Dermis blood vessel endothelial cell (primary cell): Measurements from ENCODE around the gene CREBBP. TPM values are rescaled to one million over a fixed set of nuclear protein-coding genes. Genes with fewer than 3 reads are reported as not detected.

Experiments
- DNase-seq: peaks from one replicate; pipeline ENCODE4 v3.0.0; 2010
- total RNA-seq: library from RNA; depleted of rRNA; stranded (reverse); fragments of >200 nt; gene quantifications from 2 replicates; pipeline ENCODE4 v1.2.3, GENCODE V29; 2014

Gene CREBBP
- total RNA-seq, 1 donor from 2014 or later = 19.2 TPM

GRCh38 chr16:3823427-3823826 is 57.1 kb downstream of the CREBBP start:
- no peak for DNase-seq

GRCh38 chr16:3822366-3823045 is 58.0 kb downstream of the CREBBP start:
- DNase-seq = peak; percentile 43

- no peak for DNase-seq
These were observed 59.3 kb downstream of the CREBBP start for GRCh38 chr16:3821184-3821583.

- DNase-seq = peak; percentile 97
These were observed 60.5 kb downstream of the CREBBP start for GRCh38 chr16:3819746-3820724.

GRCh38 chr16:3819175-3819527 is 61.4 kb downstream of the CREBBP start:
- no peak for DNase-seq

GRCh38 chr16:3816326-3816725 is 64.2 kb downstream of the CREBBP start:
- no peak for DNase-seq

GRCh38 chr16:3814755-3815154 is 65.8 kb downstream of the CREBBP start:
- no peak for DNase-seq

- no peak for DNase-seq
These were observed 67.9 kb downstream of the CREBBP start for GRCh38 chr16:3812469-3813172.

- DNase-seq = no peak
These were observed 69.7 kb downstream of the CREBBP start for GRCh38 chr16:3810818-3811217.

- DNase-seq = no peak
These were observed 70.3 kb downstream of the CREBBP start for GRCh38 chr16:3810198-3810664.

- no peak for DNase-seq
These were observed 72.0 kb downstream of the CREBBP start for GRCh38 chr16:3808308-3809063.

GRCh38 chr16:3807425-3808123 is 72.9 kb downstream of the CREBBP start:
- DNase-seq = no peak

GRCh38 chr16:3804426-3805016 is 76.0 kb downstream of the CREBBP start:
- DNase-seq = peak; percentile 43

- DNase-seq = no peak
These were observed 79.8 kb downstream of the CREBBP start for GRCh38 chr16:3800477-3801270.

- no peak for DNase-seq
These were observed 80.5 kb downstream of the CREBBP start for GRCh38 chr16:3800019-3800418.

GRCh38 chr16:3799354-3799753 is 81.2 kb downstream of the CREBBP start:
- no peak for DNase-seq

- DNase-seq = no peak
These were observed 81.7 kb downstream of the CREBBP start for GRCh38 chr16:3798838-3799237.

GRCh38 chr16:3797904-3798811 is 82.4 kb downstream of the CREBBP start:
- DNase-seq = no peak

- no peak for DNase-seq
These were observed 83.0 kb downstream of the CREBBP start for GRCh38 chr16:3797473-3797872.
